GM12878 (cell line): ENCODE results near the gene INPP4B. TPM values are rescaled to one million over a fixed set of nuclear protein-coding genes. Genes with fewer than 3 reads are reported as not detected.
A peak's percentile ranks its signal among the peaks of the same experiment; 100 is the strongest.

Source experiments
- ATAC-seq: fragments of 200-7000 bp; cut with Tn5 transposase; 3 replicates; pipeline ENCODE4 v1.9.1; 2020; ENCODE audit warnings: mild to moderate bottlenecking, moderate library complexity
- BruUV-seq: library from RNA; stranded (reverse); fragments of 400-500 nt; replicated peaks from 2 replicates; lab custom pipeline; 2021; lab: Mats Ljungman, UMichigan
- CTCF ChIA-PET: fragments of 300-600 bp; sonication (Branson Sonifier 250); formaldehyde crosslinking; extraction: SDS; loops from one replicate; lab custom pipeline; 2021; ENCODE audit warnings: inconsistent platforms; lab: Yijun Ruan, JAX
- POLR2A ChIA-PET: fragments of 350-600 bp; formaldehyde crosslinking; extraction: SDS; loops from one replicate; lab custom pipeline; 2021; ENCODE audit warnings: inconsistent platforms; lab: Charles Lee
- RAD21 ChIA-PET: fragments of 300-600 bp; sonication (Branson Sonifier 250); formaldehyde crosslinking; loops from one replicate; lab custom pipeline; 2023; ENCODE audit warnings: antibody characterized with exemption; ENCODE audit not compliant: unreplicated experiment; lab: Charles Lee
- SMC1A ChIA-PET: fragments of 300-600 bp; sonication (Branson Sonifier 250); formaldehyde crosslinking; loops from one replicate; lab custom pipeline; 2023; ENCODE audit not compliant: unreplicated experiment, uncharacterized antibody; lab: Charles Lee
- DNase-seq: peaks from one replicate; pipeline ENCODE4 v3.0.0-alpha.2; 2011; ENCODE audit warnings: low read depth, low spot score
- FAIRE-seq: peaks from 3 replicates; lab custom pipeline; 2011; peaks lifted over from hg19 to GRCh38; lab: Jason Lieb, UNC
- H2AFZ ChIP-seq: 2 replicates; pipeline ENCODE4 v1.6.0; 2011; ENCODE audit warnings: low read depth, low read length, control low read depth; ENCODE audit not compliant: control insufficient read depth
- H3K27ac ChIP-seq: 2 replicates; pipeline ENCODE4 v1.5.1; 2011; ENCODE audit warnings: control low read depth; ENCODE audit not compliant: control insufficient read depth, insufficient read depth
- H3K27me3 ChIP-seq, 2 experiments: replicated peaks in 1 of 2; 2 replicates each; pipeline versions ENCODE4 v1.6.0 to v1.6.1; 2011; ENCODE audit warnings: low read length in 1 of 2; ENCODE audit not compliant: control insufficient read depth in 2 of 2, insufficient read depth in 2 of 2
- H3K36me3 ChIP-seq, 2 experiments: 2 replicates each; pipeline ENCODE4 v1.5.1; 2011; ENCODE audit warnings: low read length in 1 of 2; ENCODE audit not compliant: control insufficient read depth in 2 of 2, insufficient read depth in 2 of 2
- H3K4me1 ChIP-seq: 2 replicates; pipeline ENCODE4 v1.6.1; 2011; ENCODE audit warnings: mild to moderate bottlenecking, low read length, moderate library complexity, mixed read lengths; ENCODE audit not compliant: control insufficient read depth, insufficient read depth
- H3K4me2 ChIP-seq: 2 replicates; pipeline ENCODE4 v1.6.0; 2011; ENCODE audit warnings: control low read depth; ENCODE audit not compliant: control insufficient read depth, insufficient read depth
- H3K4me3 ChIP-seq: fragments of 200-600 bp; sonication (generic); 2 replicates; pipeline ENCODE4 v1.5.1; 2016
- H3K79me2 ChIP-seq: 2 replicates; pipeline ENCODE4 v1.6.0; 2011; ENCODE audit warnings: low read length; ENCODE audit not compliant: control insufficient read depth, insufficient read depth
- H3K9ac ChIP-seq: 2 replicates; pipeline ENCODE4 v1.8.0; 2011; ENCODE audit warnings: low read length, control low read depth, mixed read lengths; ENCODE audit not compliant: control insufficient read depth, insufficient read depth
- H3K9me3 ChIP-seq: replicated peaks from 3 replicates; pipeline ENCODE4 v1.5.1; 2011; ENCODE audit warnings: mild to moderate bottlenecking, low read length; ENCODE audit not compliant: control insufficient read depth, insufficient read depth
- H4K20me1 ChIP-seq: 2 replicates; pipeline ENCODE4 v1.6.0; 2011; ENCODE audit not compliant: control insufficient read depth, insufficient read depth
- ASH2L ChIP-seq: fragments of 300-600, 200-600 bp; sonication (generic); IDR thresholded peaks from 2 replicates; pipeline ENCODE4 v1.6.1; 2017; ENCODE audit warnings: low read depth, mild to moderate bottlenecking, borderline replicate concordance
- BCL11A ChIP-seq: IDR thresholded peaks from 2 replicates; pipeline ENCODE4 v1.6.1; 2011; ENCODE audit warnings: low read depth, low read length
- BRCA1 ChIP-seq: IDR thresholded peaks from 2 replicates; pipeline ENCODE4 v1.6.1; 2011; ENCODE audit warnings: low read depth, low read length, improper control_type of control experiment
- ETV6 ChIP-seq, 2 experiments: fragments of 450-650 bp in 1 of 2; IDR thresholded peaks in 1 of 2; conservative IDR thresholded peaks in 1 of 2; 2 replicates each; pipeline ENCODE4 v1.6.1; 2014; ENCODE audit warnings: antibody characterized with exemption in 1 of 2, borderline replicate concordance in 1 of 2, low read depth in 1 of 2, mild to moderate bottlenecking in 1 of 2, moderate library complexity in 1 of 2
- GABPA ChIP-seq: IDR thresholded peaks from 2 replicates; pipeline ENCODE4 v1.6.1; 2014; ENCODE audit warnings: antibody characterized with exemption, low read depth, mild to moderate bottlenecking, inconsistent platforms
- HDAC2 ChIP-seq: fragments of 200-600 bp; sonication (generic); IDR thresholded peaks from 2 replicates; pipeline ENCODE4 v1.6.1; 2017
- LARP7 ChIP-seq: fragments of 450-650 bp; IDR thresholded peaks from 2 replicates; pipeline ENCODE4 v1.6.1; 2017; ENCODE audit warnings: mild to moderate bottlenecking
- MEF2B ChIP-seq: fragments of 450-650 bp; IDR thresholded peaks from 2 replicates; pipeline ENCODE4 v1.6.1; 2018; ENCODE audit warnings: mild to moderate bottlenecking, moderate library complexity; ENCODE audit not compliant: partially characterized antibody, poor library complexity, severe bottlenecking
- NFYB ChIP-seq: IDR thresholded peaks from 2 replicates; pipeline ENCODE4 v1.6.1; 2011; ENCODE audit warnings: low read depth, mild to moderate bottlenecking, low read length, improper control_type of control experiment, moderate library complexity; ENCODE audit not compliant: insufficient read depth
- NRF1 ChIP-seq: conservative IDR thresholded peaks from 2 replicates; pipeline ENCODE4 v1.6.1; 2011; ENCODE audit warnings: mild to moderate bottlenecking, low read depth, low read length, improper control_type of control experiment
- SMAD5 ChIP-seq: IDR thresholded peaks from 2 replicates; pipeline ENCODE4 v1.6.1; 2016; ENCODE audit warnings: antibody characterized with exemption, low read depth
- SP1 ChIP-seq: IDR thresholded peaks from one replicate; pipeline ENCODE4 v1.6.1; 2011; ENCODE audit warnings: low read depth, low read length
- SUZ12 ChIP-seq: fragments of 200-600 bp; sonication (generic); IDR thresholded peaks from one replicate; pipeline ENCODE4 v1.6.1; 2018; ENCODE audit warnings: antibody characterized with exemption, mild to moderate bottlenecking; ENCODE audit not compliant: unreplicated experiment
- TCF7 ChIP-seq: IDR thresholded peaks from 2 replicates; pipeline ENCODE4 v1.6.1; 2014; ENCODE audit warnings: antibody characterized with exemption, borderline replicate concordance
- in situ Hi-C: fragments of 300-500 bp; cut with MboI; formaldehyde crosslinking; loops from 9 replicates; pipeline ENCODE4 v1.14.3; 2018; ENCODE audit warnings: mixed read lengths
- intact Hi-C: fragments of 100-400 bp; cut with micrococcal nuclease; formaldehyde crosslinking; loops from one replicate; pipeline ENCODE4 v1.14.2; 2022; ENCODE audit not compliant: unreplicated experiment
- polyA plus RNA-seq, 11 experiments: library from polyadenylated mRNA; depleted of rRNA in 4 of 11; unstranded in 6 of 11; stranded (reverse) in 5 of 11; fragments of >200 nt; fragmentation: Nextera tagmentation in 4 of 11; fragmentation: Illumina TruSeq in 1 of 11; extraction: Ambion mirVana in 4 of 11; extraction: Trizol in 1 of 11; gene quantifications; 1 replicate in 1 of 11; 2 replicates in 10 of 11; pipeline versions ENCODE4 v1.2.1 to v1.2.3, GENCODE V29; 2011 to 2016; ENCODE audit warnings: inconsistent platforms in 2 of 11, missing spikeins in 2 of 11, low read depth in 1 of 11
- total RNA-seq, 4 experiments: library from RNA; depleted of rRNA in 3 of 4; stranded (reverse); fragments of >200 nt in 3 of 4; fragmentation: Illumina TruSeq in 1 of 4; extraction: Trizol in 1 of 4; gene quantifications; 2 replicates each; pipeline versions ENCODE4 v1.2.1 to v1.2.3, GENCODE V29; 2013 to 2021

The INPP4B gene
- total and polyA plus RNA-seq, 10 of the 15 experiments (the other 5 are each of a cell fraction or from before 2014, with no cell fraction given), result 0.53 to 11.2 (median 0.95) TPM

DNA sequence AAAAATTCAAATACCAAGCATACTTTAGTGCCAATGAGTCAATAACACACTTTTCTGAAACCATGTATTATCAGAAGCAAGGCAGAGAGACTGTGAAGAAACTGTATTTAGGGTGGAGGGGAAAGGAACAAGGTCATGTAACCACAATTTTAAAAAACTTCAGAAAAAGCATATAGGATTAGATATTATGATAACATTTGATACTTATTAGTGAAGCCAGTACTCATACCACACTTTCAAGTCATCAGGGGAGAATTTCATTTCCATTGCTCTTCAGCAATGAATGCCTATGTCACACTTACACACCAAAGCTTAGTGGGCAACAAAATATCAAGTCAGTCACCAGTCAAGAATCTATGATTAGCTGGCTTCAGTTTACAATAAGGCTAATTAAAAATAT, 607.5 kb downstream of the INPP4B start:
- ATAC-seq (no peak), FAIRE-seq (peak; percentile 68), DNase-seq (no peak)
- Histone ChIP-seq H3K9me3 (no peaks in the 10 kb centered on the region), H2AFZ (no peak overlapping the region), H3K4me3 (no peak overlapping the region), H3K27ac (no peak overlapping the region), H3K4me1 (no peaks in the 10 kb centered on the region), H3K4me2 (no peak overlapping the region), H3K9ac (no peak overlapping the region), H3K36me3 (no peaks in the 10 kb centered on the region), H4K20me1 (no peaks in the 10 kb centered on the region), H3K27me3 (no peaks in the 10 kb centered on the region), H3K79me2 (no peaks in the 10 kb centered on the region)
- ChIA-PET RAD21 (no interaction called here), SMC1A (no interaction called here), CTCF (no interaction called here), POLR2A (no interaction called here)
- BruUV-seq, result no TSS peak
- TF ChIP-seq LARP7 (no peak), NFYB (no peak), BCL11A (no peak), HDAC2 (no peak), TCF7 (no peak), BRCA1 (no peak), ASH2L (no peak), ETV6 (conservative IDR thresholded peaks at IDR 0.05 in 1 of 2, IDR thresholded peaks at IDR 0.05 in 1 of 2; ENCODE audit: borderline replicate concordance in 1 of 2, low read depth in 1 of 2) (no peak), NRF1 (no peak)
- in situ Hi-C loops, result no loop called here
- intact Hi-C loops, result no loop called here

DNA sequence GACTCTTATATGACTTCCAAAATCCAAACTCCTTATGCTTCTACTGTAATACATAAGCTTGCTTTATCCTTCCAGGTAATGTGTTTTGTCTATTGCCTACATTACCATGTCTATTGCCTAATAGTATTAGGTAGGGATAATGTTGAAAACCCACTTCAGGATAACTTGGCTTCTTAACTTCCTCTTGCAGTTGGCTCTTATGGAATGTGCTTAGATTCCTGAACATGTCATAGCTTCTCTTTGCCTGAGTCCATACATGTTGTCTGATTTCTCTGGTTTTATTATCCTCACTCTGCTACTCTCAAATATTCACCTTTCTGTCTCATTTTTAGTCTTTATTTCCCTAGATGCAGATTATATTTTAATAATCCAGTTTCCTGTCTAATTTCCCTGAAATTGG, 609.8 kb downstream of the INPP4B start:
- Histone ChIP-seq H3K4me1 (no peaks in the 10 kb centered on the region), H2AFZ (no peak overlapping the region), H3K4me2 (no peak overlapping the region), H3K27me3 (no peaks in the 10 kb centered on the region), H3K36me3 (no peaks in the 10 kb centered on the region), H3K27ac (no peak overlapping the region), H3K9ac (no peak overlapping the region), H3K79me2 (no peaks in the 10 kb centered on the region), H3K4me3 (no peak overlapping the region), H4K20me1 (no peaks in the 10 kb centered on the region), H3K9me3 (no peaks in the 10 kb centered on the region)
- FAIRE-seq, result no peak
- DNase-seq, result no peak
- intact Hi-C loops, result no loop called here
- BruUV-seq, result no TSS peak
- ATAC-seq, result no peak
- ChIA-PET POLR2A (no interaction called here), SMC1A (interaction anchor here (1.0 to 1.5 kb wide), 2 partner anchors 13 to 95 kb away, joined by 3 to 8 read pairs; no protein-coding TSS in a partner anchor), CTCF (interaction anchor here (1.7 kb wide), 1 partner anchor 34 kb away, joined by 4 read pairs; no protein-coding TSS in a partner anchor), RAD21 (no interaction called here)
- TF ChIP-seq MEF2B (no peak), SP1 (no peak), GABPA (no peak), SMAD5 (no peak), SUZ12 (no peak)
- in situ Hi-C loops, result no loop called here
